B cell (primary cell): Measurements from ENCODE around the gene COPZ1. TPM values are rescaled to one million over a fixed set of nuclear protein-coding genes. Genes with fewer than 3 reads are reported as not detected.

Experiments used
- ATAC-seq: fragments of 200-7000 bp; cut with Tn5 transposase; one replicate; pipeline ENCODE4 v1.10.0; 2021; ENCODE audit warnings: low read depth, mild to moderate bottlenecking, moderate number of reproducible peaks, moderate library complexity
- CTCF ChIA-PET: fragments of 350-600 bp; sonication (Branson Sonifier 250); formaldehyde crosslinking; loops from one replicate; lab custom pipeline; 2021; ENCODE audit warnings: antibody characterized with exemption, inconsistent platforms; lab: Charles Lee
- POLR2A ChIA-PET: fragments of 350-600 bp; sonication (Branson Sonifier 250); formaldehyde crosslinking; loops from one replicate; lab custom pipeline; 2021; ENCODE audit warnings: antibody characterized with exemption; lab: Charles Lee
- DNase-seq: peaks from one replicate; pipeline ENCODE4 v3.0.0; 2013
- H2AFZ ChIP-seq: 2 replicates; pipeline ENCODE4 v1.6.1; 2012; ENCODE audit warnings: mild to moderate bottlenecking, low read depth, low read length; ENCODE audit not compliant: insufficient read depth, poor library complexity, severe bottlenecking
- H3K27ac ChIP-seq, 2 donors: 1 replicate in 1 of 2; 2 replicates in 1 of 2; pipeline ENCODE4 v1.5.1; 2012 to 2013; ENCODE audit warnings: low read length in 2 of 2, mild to moderate bottlenecking in 2 of 2, moderate library complexity in 1 of 2
- H3K27me3 ChIP-seq, 4 experiments: fragments of 200-600 bp in 1 of 4; sonication (generic) in 1 of 4; replicated peaks in 1 of 4; 1 replicate in 2 of 4; 2 replicates in 2 of 4; pipeline versions ENCODE4 v1.6.1 to v1.7.0; 2013 to 2016; ENCODE audit warnings: low read length in 3 of 4, mild to moderate bottlenecking in 2 of 4, mixed read lengths in 1 of 4, moderate library complexity in 1 of 4; ENCODE audit not compliant: insufficient read depth in 4 of 4, control insufficient read depth in 3 of 4; ENCODE audit errors: control extremely low read depth in 1 of 4
- H3K36me3 ChIP-seq, 2 experiments: replicated peaks in 1 of 2; 1 replicate in 1 of 2; 2 replicates in 1 of 2; pipeline versions ENCODE4 v1.6.1 to v1.7.1; 2013; ENCODE audit warnings: low read length in 1 of 2; ENCODE audit not compliant: insufficient read depth in 2 of 2, control insufficient read depth in 1 of 2; ENCODE audit errors: control extremely low read depth in 1 of 2, extremely low read depth in 1 of 2
- H3K4me1 ChIP-seq, 2 donors: fragments of 200-600 bp in 1 of 2; sonication (generic) in 1 of 2; 1 replicate in 1 of 2; 2 replicates in 1 of 2; pipeline versions ENCODE4 v1.5.1 to v1.6.1; 2013 to 2017; ENCODE audit warnings: low read length in 2 of 2; ENCODE audit not compliant: control insufficient read depth in 2 of 2, insufficient read depth in 2 of 2
- H3K4me2 ChIP-seq: replicated peaks from 2 replicates; pipeline ENCODE3; 2012; ENCODE audit warnings: mild to moderate bottlenecking, low read depth, low read length; ENCODE audit not compliant: poor library complexity, severe bottlenecking
- H3K4me3 ChIP-seq, 5 experiments: fragments of 200-600 bp in 1 of 5; sonication (generic) in 1 of 5; 1 replicate in 3 of 5; 2 replicates in 2 of 5; pipeline versions ENCODE4 v1.5.1 to v1.7.0; 2011 to 2016; ENCODE audit warnings: low read length in 4 of 5, mild to moderate bottlenecking in 4 of 5, low read depth in 2 of 5, control low read depth in 1 of 5, moderate library complexity in 1 of 5; ENCODE audit not compliant: insufficient read depth in 1 of 5; ENCODE audit errors: control extremely low read depth in 1 of 5, extremely low read depth in 1 of 5
- H3K79me2 ChIP-seq: fragments of 200-600 bp; sonication (generic); one replicate; pipeline ENCODE4 v1.6.0; 2016; ENCODE audit warnings: low read length; ENCODE audit not compliant: control insufficient read depth, insufficient read depth
- H3K9ac ChIP-seq: fragments of 200-600 bp; sonication (generic); 2 replicates; pipeline ENCODE4 v1.6.1; 2017; ENCODE audit warnings: mild to moderate bottlenecking, low read length, moderate library complexity
- H3K9me3 ChIP-seq, 3 donors: one replicate each; pipeline versions ENCODE4 v1.6.1 to v1.7.1; 2013; ENCODE audit warnings: low read length in 2 of 3; ENCODE audit not compliant: control insufficient read depth in 2 of 3, insufficient read depth in 1 of 3; ENCODE audit errors: control extremely low read depth in 1 of 3
- H4K20me1 ChIP-seq: 2 replicates; pipeline ENCODE4 v1.6.0; 2012; ENCODE audit warnings: mild to moderate bottlenecking, low read length; ENCODE audit not compliant: insufficient read depth, control insufficient read depth, poor library complexity, severe bottlenecking
- H3K27ac Mint-ChIP-seq: one replicate; pipeline ENCODE4 v1.8.0; 2021; ENCODE audit warnings: mixed read lengths
- H3K27me3 Mint-ChIP-seq: one replicate; pipeline ENCODE4 v1.8.0; 2021; ENCODE audit warnings: mixed read lengths
- H3K4me1 Mint-ChIP-seq: one replicate; pipeline ENCODE4 v1.8.0; 2021; ENCODE audit warnings: mixed read lengths
- H3K4me3 Mint-ChIP-seq: one replicate; pipeline ENCODE4 v1.8.0; 2021; ENCODE audit warnings: mixed read lengths
- H3K9me3 Mint-ChIP-seq: one replicate; pipeline ENCODE4 v1.8.0; 2022; ENCODE audit warnings: mixed read lengths; ENCODE audit not compliant: insufficient read depth
- CTCF ChIP-seq: fragments of 200-600 bp; IDR thresholded peaks from one replicate; pipeline ENCODE4 v1.8.0; 2022; ENCODE audit warnings: antibody characterized with exemption, mild to moderate bottlenecking
- EZH2 ChIP-seq: IDR thresholded peaks from 2 replicates; pipeline ENCODE4 v1.6.1; 2012; ENCODE audit warnings: borderline replicate concordance, low read depth, mild to moderate bottlenecking, moderate library complexity, low read length; ENCODE audit not compliant: insufficient read depth, poor library complexity, severe bottlenecking
- WGBS: methylation state at CpG from one replicate; pipeline ENCODE4 v1.1.5; 2013; ENCODE audit warnings: missing lambda C conversion rate; ENCODE audit not compliant: insufficient coverage; 5-methylcytosine and 5-hydroxymethylcytosine counted together
- intact Hi-C: fragments of 100-400 bp; cut with micrococcal nuclease; formaldehyde crosslinking; loops from one replicate; pipeline ENCODE4 v1.10.0; 2022
- polyA plus RNA-seq: library from polyadenylated mRNA; depleted of rRNA; stranded (reverse); fragments of >200 nt; gene quantifications from 2 replicates; pipeline ENCODE4 v1.2.3, GENCODE V29; 2012
- total RNA-seq, 2 donors: library from RNA; stranded (reverse); fragments of 120-200 nt in 1 of 2; gene quantifications; 1 replicate in 1 of 2; 2 replicates in 1 of 2; pipeline versions ENCODE4 v1.2.3 to v1.2.4, GENCODE V29; 2013 to 2022

COPZ1 gene
- total and polyA plus RNA-seq, 2 donors (not counting 1 experiment from before 2014, with no cell fraction given) = 54.9 to 72.1 TPM

GRCh38 chr12:54376596-54376995, 51.7 kb downstream of the COPZ1 start:
- CTCF ChIA-PET = interaction anchor here (0.6 to 0.9 kb wide), 3 partner anchors 23 to 956 kb away, joined by 3 to 4 read pairs (median 3); no protein-coding TSS in a partner anchor
- Histone ChIP-seq H3K9ac (no peak overlapping the region), H2AFZ (no peak overlapping the region), H3K4me2 (no peak overlapping the region), H3K4me1 (peaks cover 8 to 25% of the 10 kb centered on the region in 2 donors), H3K9me3 (no peaks in the 10 kb centered on the region), H4K20me1 (peaks cover 8% of the 10 kb centered on the region), H3K36me3 (peaks cover 0 to 42% of the 10 kb centered on the region in 2 experiments), H3K27me3 (no peaks in the 10 kb centered on the region), H3K79me2 (peaks cover 33% of the 10 kb centered on the region), H3K27ac (no peak overlapping the region), H3K4me3 (no peak overlapping the region)
- Mint-ChIP-seq H3K27me3 (no peaks in the 10 kb centered on the region), H3K4me3 (no peak overlapping the region), H3K9me3 (no peaks in the 10 kb centered on the region), H3K4me1 (peaks cover 19% of the 10 kb centered on the region), H3K27ac (no peak overlapping the region)
- no peak for DNase-seq
- POLR2A ChIA-PET = no interaction called here
- TF ChIP-seq CTCF (no peak), EZH2 (no peak)
- intact Hi-C loops = no loop called here
- WGBS = 87% methylated on average over 3 of the region's 4 CpGs
- no peak for ATAC-seq

GRCh38 chr12:54377007-54377406, 52.1 kb downstream of the COPZ1 start:
- Histone ChIP-seq H3K27me3 (no peaks in the 10 kb centered on the region), H3K27ac (no peak overlapping the region), H3K9me3 (no peaks in the 10 kb centered on the region), H4K20me1 (peaks cover 8% of the 10 kb centered on the region), H3K36me3 (peaks cover 0 to 39% of the 10 kb centered on the region in 2 experiments), H2AFZ (no peak overlapping the region), H3K79me2 (peaks cover 35% of the 10 kb centered on the region), H3K9ac (no peak overlapping the region), H3K4me1 (peaks cover 8 to 24% of the 10 kb centered on the region in 2 donors), H3K4me3 (no peak overlapping the region), H3K4me2 (no peak overlapping the region)
- no peak for TF ChIP-seq EZH2
- TF ChIP-seq CTCF = no peak
- H3K27ac Mint-ChIP-seq = no peak overlapping the region
- ChIA-PET POLR2A (no interaction called here), CTCF (interaction anchor here (0.6 to 0.9 kb wide), 3 partner anchors 22 to 956 kb away, joined by 3 to 4 read pairs (median 3); no protein-coding TSS in a partner anchor)
- 100% methylated on average over 1 of the region's 2 CpGs for WGBS
- ATAC-seq (no peak), DNase-seq (no peak)
- H3K4me3 Mint-ChIP-seq = no peak overlapping the region
- H3K4me1 Mint-ChIP-seq = peaks cover 19% of the 10 kb centered on the region
- intact Hi-C loops = no loop called here
- no peaks in the 10 kb centered on the region for H3K9me3 Mint-ChIP-seq
- H3K27me3 Mint-ChIP-seq = no peaks in the 10 kb centered on the region
